Calu3 (cell line): ENCODE results near the gene ZNF234. TPM values are rescaled to one million over a fixed set of nuclear protein-coding genes. Genes with fewer than 3 reads are reported as not detected.
A peak's percentile ranks its signal among the peaks of the same experiment; 100 is the strongest.
"Not testable (repeated sequence)": the region's sequence is repeated elsewhere in the genome, so short reads cannot be mapped to it uniquely, and the experiment has no call there.

ENCODE experiments used
- BruUV-seq: library from RNA; stranded (reverse); fragments of 400-500 nt; replicated peaks from 2 replicates; lab custom pipeline; 2021; lab: Mats Ljungman, UMichigan
- CTCF ChIA-PET: fragments of 300-600 bp; sonication (Branson Sonifier 250); formaldehyde crosslinking; loops from one replicate; lab custom pipeline; 2022; ENCODE audit warnings: antibody characterized with exemption; lab: Charles Lee
- DNase-seq: peaks from one replicate; pipeline ENCODE4 v3.0.0; 2022
- H3K27ac Mint-ChIP-seq: one replicate; pipeline ENCODE4 v1.8.0; 2022; ENCODE audit warnings: mixed read lengths; ENCODE audit not compliant: unreplicated experiment
- H3K27me3 Mint-ChIP-seq: one replicate; pipeline ENCODE4 v1.8.0; 2022; ENCODE audit warnings: mixed read lengths; ENCODE audit not compliant: unreplicated experiment
- H3K36me3 Mint-ChIP-seq: one replicate; pipeline ENCODE4 v1.8.0; 2022; ENCODE audit warnings: mild to moderate bottlenecking, moderate library complexity, mixed read lengths; ENCODE audit not compliant: insufficient read depth, unreplicated experiment
- H3K4me1 Mint-ChIP-seq: one replicate; pipeline ENCODE4 v1.8.0; 2022; ENCODE audit warnings: mild to moderate bottlenecking, low read depth, mixed read lengths; ENCODE audit not compliant: unreplicated experiment
- H3K4me3 Mint-ChIP-seq: one replicate; pipeline ENCODE4 v1.8.0; 2022; ENCODE audit warnings: mild to moderate bottlenecking, low read depth, moderate library complexity, mixed read lengths; ENCODE audit not compliant: unreplicated experiment
- H3K9me3 Mint-ChIP-seq: one replicate; pipeline ENCODE4 v1.8.0; 2022; ENCODE audit warnings: low read depth, mixed read lengths; ENCODE audit not compliant: unreplicated experiment
- CTCF ChIP-seq: fragments of 200-600 bp; IDR thresholded peaks from one replicate; pipeline ENCODE4 v1.8.0; 2022; ENCODE audit warnings: antibody characterized with exemption; ENCODE audit not compliant: unreplicated experiment
- intact Hi-C: fragments of 100-400 bp; cut with micrococcal nuclease; formaldehyde crosslinking; loops from one replicate; pipeline ENCODE4 v1.10.0; 2022; ENCODE audit not compliant: unreplicated experiment
- total RNA-seq: library from RNA; stranded (reverse); gene quantifications from 2 replicates; pipeline ENCODE4 v1.2.3, GENCODE V29; 2022

The ZNF234 gene
- total RNA-seq, 1 experiment from 2014 or later, result 16.2 TPM

- DNase-seq, result peak; percentile 3
- H3K36me3 Mint-ChIP-seq, result peaks cover 28% of the 10 kb centered on the region
- H3K4me3 Mint-ChIP-seq, result peak overlapping the region; percentile 97
- BruUV-seq, result TSS peak; percentile 42
- CTCF ChIA-PET, result no interaction called here
- no peak overlapping the region for H3K27ac Mint-ChIP-seq
- no peak for TF ChIP-seq CTCF
- H3K27me3 Mint-ChIP-seq, result no peaks in the 10 kb centered on the region
- peaks cover 11% of the 10 kb centered on the region for H3K9me3 Mint-ChIP-seq
- peaks cover 14% of the 10 kb centered on the region for H3K4me1 Mint-ChIP-seq
- intact Hi-C loops, result loop anchor here (5.0 kb wide), 1 partner anchor 93 kb away; no protein-coding TSS in a partner anchor
These were observed 27.5 kb upstream of the ZNF234 start for GRCh38 chr19:44113784-44114390.

- Mint-ChIP-seq H3K9me3 (peaks cover 18% of the 10 kb centered on the region), H3K36me3 (peaks cover 15% of the 10 kb centered on the region)
- intact Hi-C loops, BruUV-seq, H3K27me3 Mint-ChIP-seq, H3K4me3 Mint-ChIP-seq, H3K4me1 Mint-ChIP-seq, H3K27ac Mint-ChIP-seq, CTCF ChIA-PET, DNase-seq: not testable (repeated sequence)
These were observed 20.2 kb upstream of the ZNF234 start for GRCh38 chr19:44121162-44121561.

GRCh38 chr19:44131955-44132354, 9.4 kb upstream of the ZNF234 start:
- Mint-ChIP-seq H3K9me3 (peaks cover 7% of the 10 kb centered on the region), H3K4me1 (no peaks in the 10 kb centered on the region), H3K4me3 (no peak overlapping the region), H3K27me3 (no peaks in the 10 kb centered on the region), H3K27ac (no peak overlapping the region), H3K36me3 (no peaks in the 10 kb centered on the region)
- TF ChIP-seq CTCF, result no peak
- BruUV-seq, result no TSS peak
- CTCF ChIA-PET, result no interaction called here
- DNase-seq, result no peak
- intact Hi-C loops, result no loop called here

GRCh38 chr19:44142059-44142433, 692 bp downstream of the ZNF234 start:
- CTCF ChIA-PET, result interaction anchor here (1.4 kb wide), 1 partner anchor 23 kb away, joined by 4 read pairs; the partner anchor contains the start of gene ZNF226
- DNase-seq, result peak; percentile 7
- intact Hi-C loops, result no loop called here
- Mint-ChIP-seq H3K9me3 (peaks cover 2% of the 10 kb centered on the region), H3K27me3 (no peaks in the 10 kb centered on the region), H3K27ac (peak overlapping the region; percentile 51), H3K4me1 (peaks cover 7% of the 10 kb centered on the region), H3K36me3 (peaks cover 17% of the 10 kb centered on the region), H3K4me3 (peak overlapping the region; percentile 85)
- no peak for TF ChIP-seq CTCF
- BruUV-seq, result TSS peak; percentile 39

GRCh38 chr19:44149776-44150175, 8.4 kb downstream of the ZNF234 start:
- intact Hi-C loops, result no loop called here
- peaks cover 8% of the 10 kb centered on the region for H3K9me3 Mint-ChIP-seq
- CTCF ChIA-PET, result no interaction called here
- no TSS peak for BruUV-seq
- H3K27ac Mint-ChIP-seq, result no peak overlapping the region
- no peaks in the 10 kb centered on the region for H3K4me1 Mint-ChIP-seq
- no peak for DNase-seq
- no peak overlapping the region for H3K4me3 Mint-ChIP-seq
- H3K27me3 Mint-ChIP-seq, result no peaks in the 10 kb centered on the region
- no peak for TF ChIP-seq CTCF
- peaks cover 21% of the 10 kb centered on the region for H3K36me3 Mint-ChIP-seq
